Measurements from ENCODE around the gene BSND.

The BSND gene

DNA sequence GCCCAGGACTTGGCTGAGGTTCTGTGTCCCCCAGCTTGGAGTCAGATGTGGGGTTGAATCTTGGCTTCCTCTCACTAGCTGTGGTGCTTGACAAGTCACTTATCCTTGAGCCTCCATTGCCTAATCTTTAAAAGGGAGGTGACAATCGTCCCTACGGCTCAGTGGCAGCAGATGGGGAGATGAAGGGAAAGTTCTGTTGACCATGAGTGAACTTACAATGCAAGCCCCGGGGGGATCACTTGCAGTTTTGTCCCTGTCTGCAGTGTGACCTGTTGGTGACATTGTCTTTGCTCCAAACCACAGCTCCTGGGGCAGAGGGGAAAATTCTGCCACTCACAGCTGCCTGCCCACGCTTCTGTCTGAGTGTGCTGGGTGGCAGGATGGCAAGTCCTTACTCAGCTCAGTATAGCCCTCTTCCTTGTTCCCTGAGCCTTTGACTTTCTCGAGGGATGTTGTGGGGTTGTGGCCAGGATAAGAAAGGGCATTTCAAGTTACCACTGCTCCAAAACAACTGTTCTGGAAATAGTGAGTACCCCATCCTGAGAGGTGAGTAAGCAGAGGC lies 42.3 kb downstream of the BSND start:
- no peak for TF ChIP-seq CEBPB (IDR thresholded peaks at IDR 0.05)
- TF ChIP-seq EP300 (IDR thresholded peaks at IDR 0.05; ENCODE audit: borderline replicate concordance): no peak
- no peak for TF ChIP-seq NFIC (IDR thresholded peaks at IDR 0.05)
- no peak for TF ChIP-seq YY1 (IDR thresholded peaks at IDR 0.05; ENCODE audit: low read depth)
- TF ChIP-seq, protein P1, sequence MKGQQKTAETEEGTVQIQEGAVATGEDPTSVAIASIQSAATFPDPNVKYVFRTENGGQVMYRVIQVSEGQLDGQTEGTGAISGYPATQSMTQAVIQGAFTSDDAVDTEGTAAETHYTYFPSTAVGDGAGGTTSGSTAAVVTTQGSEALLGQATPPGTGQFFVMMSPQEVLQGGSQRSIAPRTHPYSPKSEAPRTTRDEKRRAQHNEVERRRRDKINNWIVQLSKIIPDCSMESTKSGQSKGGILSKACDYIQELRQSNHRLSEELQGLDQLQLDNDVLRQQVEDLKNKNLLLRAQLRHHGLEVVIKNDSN (IDR thresholded peaks at IDR 0.05): no peak
- TF ChIP-seq TCF12 (IDR thresholded peaks at IDR 0.05; ENCODE audit: low read depth): no peak
- TF ChIP-seq EGR1 (IDR thresholded peaks at IDR 0.05): no peak
- TF ChIP-seq TAF1 (IDR thresholded peaks at IDR 0.05; ENCODE audit: low read depth): no peak
- TF ChIP-seq TEAD4 (IDR thresholded peaks at IDR 0.05): no peak
- no peak for TF ChIP-seq ZBTB7A (IDR thresholded peaks at IDR 0.05; ENCODE audit: low read depth)

DNA sequence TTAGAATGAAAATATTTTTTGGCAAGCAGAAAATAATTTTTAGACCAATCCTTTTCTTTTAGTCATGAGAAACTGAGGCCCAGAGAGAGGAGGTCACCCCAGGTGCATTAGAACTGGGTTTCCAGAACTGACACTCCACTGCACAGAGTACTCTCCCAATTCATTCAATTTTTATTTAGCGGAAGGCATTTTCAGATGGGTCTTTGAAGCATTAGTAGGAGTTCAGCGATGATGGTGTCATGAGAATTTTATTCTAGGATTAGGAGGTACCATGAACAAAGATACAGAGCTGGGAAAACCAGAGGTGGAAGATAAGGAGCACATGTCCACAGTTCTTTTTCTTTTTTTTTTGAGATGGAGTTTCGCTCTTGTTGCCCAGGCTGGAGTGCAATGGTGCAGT lies 42.9 kb downstream of the BSND start:
- TF ChIP-seq FOXM1 (IDR thresholded peaks at IDR 0.05; ENCODE audit: borderline replicate concordance, low read depth) (no peak), EP300 (IDR thresholded peaks at IDR 0.05; ENCODE audit: borderline replicate concordance) (no peak), NFIC (IDR thresholded peaks at IDR 0.05) (no peak), TCF12 (IDR thresholded peaks at IDR 0.05; ENCODE audit: low read depth) (no peak)
- TF ChIP-seq, protein P1 (IDR thresholded peaks at IDR 0.05): no peak

DNA sequence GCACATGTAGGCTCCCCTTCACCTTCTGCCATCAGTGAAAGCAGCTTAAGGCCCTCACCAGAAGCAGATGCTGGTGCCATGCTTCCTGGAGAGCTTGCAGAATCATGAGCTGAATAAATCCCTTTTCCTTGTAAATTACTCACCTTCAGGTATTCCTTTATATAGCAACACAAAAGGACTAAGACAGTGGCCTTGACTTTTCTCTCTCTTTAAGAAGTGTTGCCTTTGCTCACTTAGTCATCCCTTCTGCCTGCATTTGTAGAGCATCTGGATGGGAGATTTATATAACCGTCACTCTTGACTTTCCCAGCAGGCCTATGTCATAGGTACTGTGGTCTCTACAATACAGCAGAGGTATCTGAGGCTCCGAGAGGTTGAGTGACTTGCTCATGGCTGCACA lies 44.3 kb downstream of the BSND start:
- TF ChIP-seq TCF12 (IDR thresholded peaks at IDR 0.05; ENCODE audit: low read depth): no peak
- TF ChIP-seq RAD21 (IDR thresholded peaks at IDR 0.05; ENCODE audit: low read depth): no peak
- TF ChIP-seq, protein P2, sequence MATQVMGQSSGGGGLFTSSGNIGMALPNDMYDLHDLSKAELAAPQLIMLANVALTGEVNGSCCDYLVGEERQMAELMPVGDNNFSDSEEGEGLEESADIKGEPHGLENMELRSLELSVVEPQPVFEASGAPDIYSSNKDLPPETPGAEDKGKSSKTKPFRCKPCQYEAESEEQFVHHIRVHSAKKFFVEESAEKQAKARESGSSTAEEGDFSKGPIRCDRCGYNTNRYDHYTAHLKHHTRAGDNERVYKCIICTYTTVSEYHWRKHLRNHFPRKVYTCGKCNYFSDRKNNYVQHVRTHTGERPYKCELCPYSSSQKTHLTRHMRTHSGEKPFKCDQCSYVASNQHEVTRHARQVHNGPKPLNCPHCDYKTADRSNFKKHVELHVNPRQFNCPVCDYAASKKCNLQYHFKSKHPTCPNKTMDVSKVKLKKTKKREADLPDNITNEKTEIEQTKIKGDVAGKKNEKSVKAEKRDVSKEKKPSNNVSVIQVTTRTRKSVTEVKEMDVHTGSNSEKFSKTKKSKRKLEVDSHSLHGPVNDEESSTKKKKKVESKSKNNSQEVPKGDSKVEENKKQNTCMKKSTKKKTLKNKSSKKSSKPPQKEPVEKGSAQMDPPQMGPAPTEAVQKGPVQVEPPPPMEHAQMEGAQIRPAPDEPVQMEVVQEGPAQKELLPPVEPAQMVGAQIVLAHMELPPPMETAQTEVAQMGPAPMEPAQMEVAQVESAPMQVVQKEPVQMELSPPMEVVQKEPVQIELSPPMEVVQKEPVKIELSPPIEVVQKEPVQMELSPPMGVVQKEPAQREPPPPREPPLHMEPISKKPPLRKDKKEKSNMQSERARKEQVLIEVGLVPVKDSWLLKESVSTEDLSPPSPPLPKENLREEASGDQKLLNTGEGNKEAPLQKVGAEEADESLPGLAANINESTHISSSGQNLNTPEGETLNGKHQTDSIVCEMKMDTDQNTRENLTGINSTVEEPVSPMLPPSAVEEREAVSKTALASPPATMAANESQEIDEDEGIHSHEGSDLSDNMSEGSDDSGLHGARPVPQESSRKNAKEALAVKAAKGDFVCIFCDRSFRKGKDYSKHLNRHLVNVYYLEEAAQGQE (IDR thresholded peaks at IDR 0.05; ENCODE audit: low read depth): no peak
- no peak for TF ChIP-seq ZBTB7A (IDR thresholded peaks at IDR 0.05; ENCODE audit: low read depth)
- no peak for TF ChIP-seq CEBPB (IDR thresholded peaks at IDR 0.05)

DNA sequence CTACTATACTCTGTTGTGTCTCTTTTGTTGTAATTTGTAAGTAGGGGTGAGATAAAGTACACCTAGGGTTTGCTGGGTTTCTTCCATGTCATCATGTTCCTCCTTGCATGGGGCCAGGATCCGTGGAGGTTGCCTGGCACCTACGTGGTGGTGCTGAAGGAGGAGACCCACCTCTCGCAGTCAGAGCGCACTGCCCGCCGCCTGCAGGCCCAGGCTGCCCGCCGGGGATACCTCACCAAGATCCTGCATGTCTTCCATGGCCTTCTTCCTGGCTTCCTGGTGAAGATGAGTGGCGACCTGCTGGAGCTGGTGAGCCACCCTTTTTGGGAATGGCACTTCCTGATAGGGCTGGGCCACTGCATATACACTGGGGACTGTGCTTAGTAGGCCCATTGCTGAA lies 45.0 kb downstream of the BSND start:
- TF ChIP-seq, protein P3, sequence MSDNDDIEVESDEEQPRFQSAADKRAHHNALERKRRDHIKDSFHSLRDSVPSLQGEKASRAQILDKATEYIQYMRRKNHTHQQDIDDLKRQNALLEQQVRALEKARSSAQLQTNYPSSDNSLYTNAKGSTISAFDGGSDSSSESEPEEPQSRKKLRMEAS (IDR thresholded peaks at IDR 0.05): no peak
- TF ChIP-seq RAD21 (IDR thresholded peaks at IDR 0.05; ENCODE audit: low read depth) (no peak), YY1 (IDR thresholded peaks at IDR 0.05; ENCODE audit: low read depth) (no peak)

DNA sequence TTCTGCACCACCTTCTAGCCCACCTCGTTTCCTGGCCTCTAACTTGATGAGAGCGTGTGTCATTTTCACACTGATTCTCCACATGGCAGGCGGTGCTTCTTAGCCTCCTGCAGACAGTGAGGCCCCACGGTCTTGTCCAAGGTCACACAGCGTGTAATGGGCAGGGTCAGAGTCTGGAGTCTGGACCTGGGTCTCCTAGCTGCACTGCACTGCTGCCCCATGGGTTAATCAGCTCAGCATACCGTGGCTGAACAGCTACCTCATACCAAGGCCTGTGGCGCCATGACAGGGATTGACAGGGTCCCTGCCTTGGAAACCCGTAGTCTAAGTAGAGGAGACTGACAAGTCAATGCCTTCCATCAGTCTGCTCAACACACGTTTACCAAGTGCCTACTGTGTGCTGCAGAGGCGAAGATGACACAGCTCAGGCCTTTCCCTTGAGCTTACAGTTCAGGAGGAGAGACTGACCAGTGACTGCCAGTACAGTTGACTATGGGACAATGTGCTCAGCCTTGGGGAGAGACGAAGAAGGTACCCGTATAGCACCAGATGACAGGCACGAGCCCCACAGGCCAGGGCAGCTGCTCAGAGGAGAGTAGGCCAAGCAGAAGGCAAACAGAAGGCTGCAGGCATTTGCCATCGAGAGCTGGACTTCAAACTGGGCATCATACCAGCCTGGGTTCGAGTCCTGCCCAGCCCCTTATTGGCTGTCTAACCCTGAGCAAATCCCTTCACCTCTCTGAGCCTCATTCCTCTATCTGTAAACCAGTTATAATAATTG lies 46.1 kb downstream of the BSND start:
- no peak for TF ChIP-seq TEAD4 (IDR thresholded peaks at IDR 0.05)
- TF ChIP-seq ZBTB7A (IDR thresholded peaks at IDR 0.05; ENCODE audit: low read depth): no peak
- no peak for TF ChIP-seq EGR1 (IDR thresholded peaks at IDR 0.05)
- TF ChIP-seq, protein P3 (IDR thresholded peaks at IDR 0.05): no peak
- no peak for TF ChIP-seq TCF12 (IDR thresholded peaks at IDR 0.05; ENCODE audit: low read depth)
- TF ChIP-seq YY1 (IDR thresholded peaks at IDR 0.05; ENCODE audit: low read depth): no peak

DNA sequence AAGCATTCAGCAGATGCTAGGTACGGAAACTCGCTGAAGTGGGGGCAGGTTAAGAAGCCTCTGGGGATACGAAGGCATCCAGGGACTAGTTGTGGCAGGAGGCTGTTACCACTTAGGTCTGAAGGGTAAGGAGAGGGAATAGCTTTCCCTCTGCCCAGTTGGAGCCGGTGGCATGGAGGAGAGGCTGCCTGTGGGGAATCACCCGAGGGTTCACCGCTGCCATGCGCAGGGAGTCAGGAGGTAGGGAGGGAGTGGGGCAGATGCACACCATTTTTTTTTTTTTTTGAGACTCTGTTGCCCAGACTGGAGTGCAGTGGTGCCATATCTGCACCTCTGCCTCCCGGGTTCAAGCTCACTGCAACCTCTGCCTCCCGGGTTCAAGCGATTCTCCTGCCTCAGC lies 46.7 kb downstream of the BSND start:
- TF ChIP-seq TEAD4 (IDR thresholded peaks at IDR 0.05) (no peak), EGR1 (IDR thresholded peaks at IDR 0.05) (no peak)

DNA sequence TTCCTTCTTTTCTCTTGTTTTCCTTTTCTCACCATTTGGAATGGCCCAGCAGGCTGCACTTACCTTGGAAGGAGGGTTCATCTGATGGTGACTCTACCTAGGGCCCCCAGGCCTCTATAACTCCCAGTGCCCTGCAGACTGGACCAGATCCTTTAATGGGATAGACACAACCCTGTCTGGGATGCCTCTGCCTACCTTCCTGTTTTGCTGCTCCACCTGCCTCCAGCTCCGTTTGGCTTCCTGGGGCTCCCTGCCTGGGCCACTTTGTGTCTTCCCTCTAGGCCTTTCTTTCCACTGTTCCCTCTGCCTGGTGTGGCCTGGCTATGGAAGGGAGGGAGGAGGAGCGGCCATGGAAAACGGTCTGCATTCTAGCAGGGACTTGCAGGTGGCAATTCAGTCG lies 48.1 kb downstream of the BSND start:
- TF ChIP-seq EGR1 (IDR thresholded peaks at IDR 0.05) (no peak), CEBPB (IDR thresholded peaks at IDR 0.05) (no peak), TEAD4 (IDR thresholded peaks at IDR 0.05) (no peak), RAD21 (IDR thresholded peaks at IDR 0.05; ENCODE audit: low read depth) (no peak), EP300 (IDR thresholded peaks at IDR 0.05; ENCODE audit: borderline replicate concordance) (no peak), NFIC (IDR thresholded peaks at IDR 0.05) (no peak), FOXM1 (IDR thresholded peaks at IDR 0.05; ENCODE audit: borderline replicate concordance, low read depth) (no peak), TCF12 (IDR thresholded peaks at IDR 0.05; ENCODE audit: low read depth) (no peak), YY1 (IDR thresholded peaks at IDR 0.05; ENCODE audit: low read depth) (no peak), CREB1 (IDR thresholded peaks at IDR 0.05; ENCODE audit: low read depth) (no peak), TAF1 (IDR thresholded peaks at IDR 0.05; ENCODE audit: low read depth) (no peak), ZBTB7A (IDR thresholded peaks at IDR 0.05; ENCODE audit: low read depth) (no peak)
- TF ChIP-seq, protein P2 (IDR thresholded peaks at IDR 0.05; ENCODE audit: low read depth): no peak
- TF ChIP-seq, protein P3 (IDR thresholded peaks at IDR 0.05): no peak
- TF ChIP-seq, protein P1 (IDR thresholded peaks at IDR 0.05): no peak
